ENCODE results near the gene HOXD8.

DNA sequence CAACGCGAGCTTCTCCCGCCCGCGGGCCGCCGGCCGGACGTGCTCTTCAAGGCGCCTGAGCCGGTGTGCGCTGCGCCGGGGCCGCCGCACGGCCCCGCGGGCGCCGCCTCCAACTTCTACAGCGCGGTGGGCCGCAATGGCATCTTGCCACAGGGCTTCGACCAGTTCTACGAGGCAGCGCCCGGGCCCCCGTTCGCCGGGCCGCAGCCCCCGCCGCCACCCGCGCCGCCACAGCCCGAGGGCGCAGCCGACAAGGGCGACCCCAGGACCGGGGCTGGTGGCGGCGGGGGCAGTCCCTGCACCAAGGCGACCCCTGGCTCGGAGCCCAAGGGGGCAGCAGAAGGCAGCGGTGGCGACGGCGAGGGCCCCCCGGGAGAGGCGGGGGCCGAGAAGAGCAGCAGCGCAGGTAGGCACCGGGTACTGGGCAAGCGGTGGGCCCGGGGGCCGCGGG, 21.7 kb upstream of the HOXD8 start:
- TF ChIP-seq, protein P1, sequence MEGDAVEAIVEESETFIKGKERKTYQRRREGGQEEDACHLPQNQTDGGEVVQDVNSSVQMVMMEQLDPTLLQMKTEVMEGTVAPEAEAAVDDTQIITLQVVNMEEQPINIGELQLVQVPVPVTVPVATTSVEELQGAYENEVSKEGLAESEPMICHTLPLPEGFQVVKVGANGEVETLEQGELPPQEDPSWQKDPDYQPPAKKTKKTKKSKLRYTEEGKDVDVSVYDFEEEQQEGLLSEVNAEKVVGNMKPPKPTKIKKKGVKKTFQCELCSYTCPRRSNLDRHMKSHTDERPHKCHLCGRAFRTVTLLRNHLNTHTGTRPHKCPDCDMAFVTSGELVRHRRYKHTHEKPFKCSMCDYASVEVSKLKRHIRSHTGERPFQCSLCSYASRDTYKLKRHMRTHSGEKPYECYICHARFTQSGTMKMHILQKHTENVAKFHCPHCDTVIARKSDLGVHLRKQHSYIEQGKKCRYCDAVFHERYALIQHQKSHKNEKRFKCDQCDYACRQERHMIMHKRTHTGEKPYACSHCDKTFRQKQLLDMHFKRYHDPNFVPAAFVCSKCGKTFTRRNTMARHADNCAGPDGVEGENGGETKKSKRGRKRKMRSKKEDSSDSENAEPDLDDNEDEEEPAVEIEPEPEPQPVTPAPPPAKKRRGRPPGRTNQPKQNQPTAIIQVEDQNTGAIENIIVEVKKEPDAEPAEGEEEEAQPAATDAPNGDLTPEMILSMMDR (IDR thresholded peaks at IDR 0.05) = no peak
- no peak for TF ChIP-seq EP300 (IDR thresholded peaks at IDR 0.05)

Data from suprapubic skin (tissue), 3 donors.